GM19455 (cell line): Measurements from ENCODE around the gene DDX10.

Experiments used
- ATAC-seq: cut with Tn5 transposase; IDR thresholded peaks from one replicate; pipeline ENCODE4 v1.9.1; 2021; ENCODE audit not compliant: unreplicated experiment

The DDX10 gene

DNA sequence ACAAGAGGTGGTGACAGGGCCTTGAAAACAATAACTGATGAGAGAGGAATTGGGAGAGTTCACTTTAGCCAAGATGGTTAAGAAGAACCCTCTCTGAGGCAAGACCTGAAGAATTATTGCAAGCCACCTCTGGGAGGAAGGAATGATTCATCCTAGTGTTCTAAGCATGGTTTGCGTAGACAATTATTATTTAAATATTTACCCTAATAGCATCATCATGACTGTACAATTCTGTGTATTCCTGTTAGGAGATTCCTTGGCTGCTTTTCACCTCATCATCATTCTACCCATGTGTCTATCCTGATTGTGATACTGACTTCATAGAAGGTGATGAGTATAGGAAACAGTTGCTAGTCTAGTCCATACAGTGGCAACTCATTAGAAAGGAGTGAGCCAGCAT, 264.4 kb downstream of the DDX10 start:
- no peak for ATAC-seq

DNA sequence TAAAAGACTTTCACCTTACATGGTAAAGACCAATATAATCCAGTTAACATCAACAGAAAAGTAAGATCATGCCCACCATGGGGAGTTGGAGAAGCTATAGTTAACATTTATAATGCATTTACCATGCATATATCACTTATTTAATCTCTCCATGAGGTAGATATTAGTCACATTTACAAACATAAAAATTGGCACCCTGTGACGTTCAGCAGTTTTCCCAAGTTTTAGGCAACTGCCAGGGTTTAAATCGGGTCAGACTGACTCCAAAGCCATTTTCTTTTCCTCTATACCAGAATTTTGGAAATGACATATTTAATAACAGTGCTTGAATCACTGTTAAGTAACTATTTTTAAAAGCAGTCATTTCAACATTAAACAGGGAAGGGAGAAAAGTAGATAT, 266.3 kb downstream of the DDX10 start:
- no peak for ATAC-seq

DNA sequence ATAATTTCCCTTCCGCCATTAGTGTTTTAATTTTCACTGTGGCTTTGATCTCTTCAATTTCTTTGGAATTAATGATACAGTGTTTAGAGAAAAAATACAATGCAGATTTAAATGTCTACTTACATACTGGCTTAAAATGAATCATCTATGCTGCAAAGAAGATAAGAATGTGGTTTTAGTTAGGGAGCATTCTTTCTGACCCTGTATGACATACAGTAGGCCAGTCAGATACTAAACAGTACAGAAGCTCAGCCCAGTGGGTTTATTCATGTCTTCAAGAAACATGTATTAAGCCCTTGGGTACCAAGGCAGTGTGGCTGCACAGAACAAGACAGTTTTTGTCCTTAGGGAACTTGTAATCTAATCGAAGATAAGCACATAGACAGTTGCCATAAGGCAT, 268.8 kb downstream of the DDX10 start:
- no peak for ATAC-seq

DNA sequence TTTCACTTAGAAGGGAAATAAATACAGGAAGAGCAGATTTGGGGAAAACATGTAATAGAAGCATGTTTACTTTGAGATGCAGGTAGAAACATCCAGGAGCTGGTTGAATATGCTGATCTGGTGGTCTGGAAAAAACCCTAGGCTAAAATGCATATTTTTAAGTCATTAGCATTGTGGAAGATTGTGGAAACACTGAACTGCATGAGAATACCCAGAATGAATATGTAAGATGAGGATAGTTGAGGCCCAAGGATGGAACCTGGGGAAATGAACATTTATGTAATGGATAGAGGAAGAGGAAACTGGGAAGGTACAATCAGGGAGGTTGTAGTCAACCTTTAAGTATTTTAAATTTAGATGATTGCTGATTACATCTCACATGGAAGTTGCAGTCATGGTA, 269.4 kb downstream of the DDX10 start:
- no peak for ATAC-seq

DNA sequence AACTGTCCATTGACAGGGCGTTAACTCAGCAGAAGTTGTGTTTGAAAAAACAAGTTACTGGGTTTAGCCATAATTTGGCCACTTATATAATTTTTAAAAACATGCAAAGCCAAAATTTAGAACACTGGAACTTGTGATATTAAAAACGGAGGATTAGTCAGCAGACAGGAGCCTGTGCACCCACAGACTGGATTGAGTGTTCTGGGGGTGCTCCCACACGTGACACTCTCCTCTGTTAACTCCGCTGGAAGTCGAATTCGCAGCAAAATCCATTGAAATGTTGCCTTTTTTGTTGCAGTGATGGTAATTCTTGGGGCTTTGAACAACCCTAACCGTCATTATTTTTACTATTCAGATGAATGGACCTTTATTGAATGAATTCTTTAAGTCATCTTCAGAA, 269.8 kb downstream of the DDX10 start:
- ATAC-seq = no peak

DNA sequence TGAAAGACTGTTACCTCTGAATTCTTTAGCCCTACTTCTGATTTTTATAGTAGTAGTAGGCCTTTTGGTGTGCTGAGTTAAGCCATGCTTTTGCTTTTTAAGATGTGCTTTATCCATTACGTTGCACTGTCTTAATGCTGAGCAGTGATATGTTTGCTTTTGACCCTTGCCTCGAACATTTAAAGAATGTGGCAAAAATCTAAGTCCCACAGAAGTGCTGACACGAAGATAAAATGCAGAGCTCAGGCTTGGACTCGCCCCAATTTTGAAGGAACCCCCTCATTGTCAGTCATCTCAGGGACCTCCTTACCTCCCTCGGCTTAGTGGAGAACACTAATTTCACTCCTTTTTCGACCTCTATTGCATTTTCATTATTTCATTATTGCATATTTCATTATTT, 272.9 kb downstream of the DDX10 start:
- ATAC-seq = no peak

DNA sequence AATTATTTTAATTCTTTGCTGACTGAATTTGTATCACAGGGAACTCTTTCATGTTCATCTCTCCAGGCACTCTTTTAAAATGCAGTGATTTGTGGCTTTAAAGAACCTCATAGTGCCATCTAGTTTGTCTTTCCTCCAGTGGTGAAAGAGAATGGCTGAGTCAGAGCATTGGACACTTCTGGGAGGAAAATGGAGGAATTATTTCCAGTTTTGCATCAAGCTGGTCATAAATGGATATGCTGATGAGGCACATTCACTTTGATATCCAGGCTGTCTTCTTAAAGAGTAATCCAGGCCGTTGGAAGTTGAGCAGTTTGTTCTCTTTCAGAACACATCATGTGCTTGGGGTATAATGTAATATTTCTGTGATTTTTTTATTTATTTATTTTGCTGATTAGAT, 273.7 kb downstream of the DDX10 start:
- no peak for ATAC-seq

DNA sequence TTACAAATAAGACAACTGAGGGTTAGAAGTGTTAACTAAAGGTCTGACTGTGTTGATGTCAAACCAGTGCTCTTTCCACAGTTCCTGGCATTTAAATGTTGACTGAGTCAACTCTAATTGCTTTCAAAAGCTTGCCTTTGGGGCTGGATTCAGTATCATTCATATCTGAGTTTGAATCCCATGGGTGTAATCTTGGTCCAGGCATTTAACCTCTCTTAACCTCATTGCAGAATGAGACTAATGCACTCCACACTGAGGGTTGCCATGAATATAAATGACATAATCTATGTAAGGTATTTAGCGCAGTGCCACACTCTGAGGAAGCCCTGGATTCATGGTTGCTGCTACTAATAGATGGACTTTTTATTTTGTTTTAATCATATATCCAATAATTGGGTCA, 274.3 kb downstream of the DDX10 start:
- ATAC-seq = no peak

DNA sequence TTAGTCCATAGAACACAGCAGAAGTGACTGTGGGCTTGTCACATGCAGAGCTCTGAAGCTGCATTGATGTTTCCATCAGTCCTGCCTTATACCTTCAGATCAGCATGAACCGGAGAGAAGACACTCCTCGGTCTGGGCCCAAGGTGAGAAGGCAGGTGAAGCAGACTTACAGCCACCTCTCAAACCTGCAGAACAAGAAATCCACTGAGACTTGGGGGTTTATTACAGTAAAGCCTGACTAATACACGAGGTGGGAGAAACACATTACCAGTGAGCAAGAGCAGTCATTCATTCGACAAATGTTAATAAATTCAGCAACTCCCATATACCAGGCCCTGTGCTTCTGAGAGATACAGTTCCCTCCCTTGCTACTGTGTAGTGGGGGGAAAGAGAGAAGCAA, 279.0 kb downstream of the DDX10 start:
- ATAC-seq = no peak

DNA sequence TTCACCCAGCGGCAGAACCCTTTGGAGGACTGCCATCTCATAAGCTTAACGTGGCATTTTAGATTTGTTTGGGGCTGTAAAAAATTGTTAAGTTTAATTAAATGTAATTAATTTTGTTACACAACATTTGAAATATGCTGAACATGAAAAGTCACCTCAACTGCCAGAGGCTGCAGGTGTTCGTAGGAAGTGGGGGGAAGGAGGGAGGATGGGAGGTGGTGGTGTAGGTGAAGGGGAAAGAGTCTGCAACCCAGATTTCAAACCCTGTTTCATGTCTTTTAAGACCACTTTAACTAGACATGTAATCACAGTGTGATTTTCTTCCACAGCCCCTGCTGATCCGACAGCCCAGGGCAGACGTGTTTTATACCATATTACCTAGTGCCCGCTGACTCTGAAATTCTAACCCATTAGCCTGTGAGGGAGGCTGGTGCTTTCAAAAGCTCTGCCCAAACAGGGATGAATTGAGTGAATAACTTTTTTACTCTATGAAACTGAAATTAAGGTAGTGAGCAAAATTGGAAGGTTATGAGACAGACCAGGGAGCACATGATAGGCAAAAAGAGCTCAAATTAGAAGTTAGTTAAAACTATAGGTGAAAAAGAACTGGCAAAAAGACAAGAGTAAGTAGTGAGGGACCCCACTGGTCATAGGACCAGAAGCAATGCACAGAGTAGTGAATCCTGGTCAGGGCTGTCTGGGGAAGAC, 279.8 kb downstream of the DDX10 start:
- no peak for ATAC-seq

DNA sequence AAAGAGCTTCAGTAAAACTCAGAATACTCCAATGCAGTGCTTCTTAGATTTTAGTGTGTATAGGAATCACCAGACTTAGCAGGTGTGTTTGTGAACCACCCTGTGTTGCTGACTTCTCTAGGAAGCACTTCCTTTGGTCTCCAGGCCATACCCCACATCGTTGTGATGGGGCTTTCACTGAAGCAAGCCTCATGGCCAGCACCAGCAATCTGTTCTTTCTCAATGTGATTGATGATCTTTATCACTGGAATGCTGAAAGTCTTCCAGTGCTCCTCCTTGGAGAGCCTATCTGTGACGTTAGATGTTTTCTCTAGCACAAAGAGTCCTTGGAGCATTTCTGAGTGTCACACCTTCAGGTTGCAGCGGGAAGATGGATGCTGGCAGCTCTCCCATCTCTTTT, 280.5 kb downstream of the DDX10 start:
- no peak for ATAC-seq

DNA sequence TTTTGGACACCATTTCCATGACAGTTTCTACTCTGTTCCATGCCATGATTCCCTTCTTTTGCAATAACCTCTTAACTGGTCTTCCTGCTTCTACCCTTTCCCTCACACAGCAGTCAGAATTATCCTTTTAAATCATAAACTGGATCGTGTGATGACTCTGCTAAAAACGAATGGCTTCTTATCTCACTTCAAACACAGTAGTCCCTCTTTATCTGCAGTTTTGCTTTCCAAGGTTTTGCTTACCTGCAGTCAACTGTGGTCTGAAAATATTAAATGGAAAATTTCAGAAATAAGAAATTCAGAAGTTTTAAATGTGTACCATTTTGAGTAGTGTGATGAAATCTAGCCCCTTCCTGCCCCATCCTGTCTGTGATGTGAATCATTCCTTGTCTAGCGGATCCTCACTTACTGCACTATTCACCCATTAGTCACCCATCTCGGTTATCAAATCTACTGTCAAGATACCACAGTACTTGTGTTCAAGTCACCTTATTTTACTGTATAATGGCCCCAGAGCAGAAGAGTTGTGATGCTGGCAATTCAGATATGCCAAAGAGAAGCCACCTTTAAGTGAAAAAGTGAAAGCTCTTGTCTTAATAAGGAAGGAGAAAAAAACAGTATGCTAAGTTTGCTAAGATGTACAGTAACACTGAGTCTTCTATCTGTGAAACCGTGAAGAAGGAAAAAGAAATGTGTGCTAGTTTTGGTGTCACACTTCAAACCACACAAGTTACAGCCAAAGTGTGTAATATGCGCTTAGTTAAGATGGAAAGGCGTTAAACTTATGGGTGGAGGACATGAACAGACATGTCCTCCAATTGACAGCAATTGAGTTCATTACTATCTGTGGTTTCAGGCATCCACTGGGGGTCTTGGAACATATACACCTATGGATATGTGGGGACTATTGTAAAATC, 283.0 kb downstream of the DDX10 start:
- ATAC-seq = no peak

DNA sequence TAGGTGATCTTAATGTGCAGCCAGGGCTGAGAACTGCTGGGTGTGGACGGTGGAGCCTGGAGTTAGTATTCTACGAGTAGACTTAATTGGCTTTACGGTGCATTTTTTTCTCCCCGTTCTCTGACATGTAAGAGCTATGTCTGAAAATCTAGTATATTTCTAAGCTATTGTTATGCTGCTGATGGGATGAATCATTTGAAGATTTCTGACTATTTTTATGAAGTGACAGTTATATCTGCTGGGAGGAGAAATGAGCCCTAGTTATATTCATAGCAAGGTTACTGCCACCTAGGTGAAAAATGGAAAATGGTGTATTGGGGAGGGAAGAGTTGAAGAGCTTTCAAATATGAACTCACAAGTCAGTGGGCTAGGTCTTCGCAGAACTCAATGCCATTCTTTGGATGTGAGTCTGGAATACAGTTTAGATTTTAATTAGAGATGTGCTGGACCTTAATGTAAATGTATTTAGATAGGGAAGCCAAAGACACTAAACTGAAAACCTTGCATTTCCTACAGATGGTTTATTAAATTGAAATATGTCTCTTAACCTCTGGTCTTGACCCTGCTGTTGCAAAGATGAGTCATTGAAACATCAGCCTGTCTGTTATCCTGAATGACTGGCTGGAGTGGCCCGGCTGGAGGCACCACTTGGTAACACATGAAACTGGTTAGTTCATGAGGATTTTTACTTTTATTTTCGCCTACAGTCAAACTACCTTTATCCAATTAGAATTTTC, 293.7 kb downstream of the DDX10 start:
- peak; percentile 60 for ATAC-seq

DNA sequence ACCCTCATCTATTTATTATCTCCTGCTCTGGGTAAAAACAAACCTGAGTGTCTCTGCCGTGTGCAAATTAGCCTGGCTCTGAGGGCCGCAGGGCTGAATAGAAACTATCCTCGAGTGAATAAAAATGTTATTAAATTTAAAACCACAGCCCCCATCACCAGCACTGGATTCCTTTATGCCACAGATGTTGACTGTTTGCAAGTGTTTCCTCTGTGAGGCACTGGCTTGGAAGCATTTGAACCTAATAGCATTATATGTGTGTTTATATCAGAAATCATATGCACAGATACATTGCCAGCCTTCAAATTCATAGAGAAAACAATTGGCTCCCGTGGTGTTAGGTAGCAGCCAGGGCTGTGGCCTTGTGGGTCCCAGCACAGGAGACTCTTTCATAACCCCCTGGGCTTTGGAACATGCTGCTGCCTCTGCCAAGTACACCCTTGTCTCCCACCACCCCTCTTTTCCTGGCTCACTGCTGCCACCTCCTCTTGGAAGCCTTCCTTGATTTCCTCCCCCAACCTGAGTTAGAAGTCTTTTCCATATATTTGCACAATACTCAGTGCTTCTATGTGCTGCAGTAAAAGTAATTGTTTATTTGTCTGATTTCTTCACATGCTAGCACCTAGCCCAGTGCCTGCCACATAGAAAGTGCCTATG, 294.4 kb downstream of the DDX10 start:
- ATAC-seq = no peak

DNA sequence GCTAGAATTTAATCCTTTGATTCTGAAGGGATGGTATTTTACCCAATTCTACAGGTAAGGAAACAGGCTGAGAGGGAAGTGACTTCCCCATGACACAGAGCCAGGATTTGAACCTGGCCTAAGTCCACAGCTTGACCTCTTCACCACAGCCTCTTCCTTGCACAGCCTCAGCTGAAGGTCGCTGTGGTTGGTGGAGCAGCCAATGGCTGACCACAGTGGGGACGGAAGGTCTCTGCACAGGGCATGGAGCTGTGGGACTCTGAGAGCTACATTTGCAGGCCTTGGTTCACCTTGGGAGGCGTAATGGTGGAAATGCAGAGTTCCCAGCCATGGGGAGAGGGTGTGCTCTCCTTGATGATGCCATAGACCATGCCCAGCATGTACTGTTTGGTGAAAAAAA, 295.0 kb downstream of the DDX10 start:
- ATAC-seq = no peak

DNA sequence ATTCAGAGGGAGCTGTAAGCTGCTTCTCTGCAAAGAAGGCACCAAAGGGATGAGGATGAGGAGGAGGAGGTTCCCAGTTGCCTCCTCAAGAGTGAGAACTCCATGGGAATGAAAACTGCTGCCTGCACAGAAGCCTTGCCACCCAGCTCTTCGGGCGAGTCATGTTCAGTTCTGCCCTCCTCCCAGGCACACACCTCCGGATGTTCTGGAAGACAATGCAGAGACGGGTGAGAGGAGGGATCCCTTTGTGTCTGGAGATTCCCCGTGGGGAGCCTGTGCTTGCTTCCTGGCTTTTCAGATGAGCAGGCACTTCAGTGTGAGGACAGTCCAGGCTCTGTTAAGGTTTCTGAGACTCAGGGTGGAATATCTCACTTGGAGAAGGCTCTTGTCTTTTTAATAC, 295.6 kb downstream of the DDX10 start:
- no peak for ATAC-seq

DNA sequence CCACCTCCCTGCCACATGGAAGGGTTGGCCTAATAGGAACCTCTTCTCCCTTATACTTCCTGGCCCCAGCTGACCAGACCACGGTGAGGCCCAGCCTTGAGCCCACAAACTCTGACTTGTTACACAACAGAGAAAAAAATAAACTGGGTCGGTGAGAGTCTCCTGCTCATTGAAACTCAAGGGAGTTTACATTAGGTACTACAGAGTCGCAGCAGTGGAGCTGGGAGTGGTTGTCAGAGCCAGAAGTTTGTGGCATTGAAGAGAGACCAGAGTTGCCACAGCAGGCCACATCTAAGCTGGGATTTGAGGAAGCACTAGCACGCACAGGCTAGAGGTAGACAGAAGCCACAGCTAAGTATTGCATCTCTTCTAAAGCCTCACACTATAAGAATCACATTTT, 296.2 kb downstream of the DDX10 start:
- no peak for ATAC-seq

DNA sequence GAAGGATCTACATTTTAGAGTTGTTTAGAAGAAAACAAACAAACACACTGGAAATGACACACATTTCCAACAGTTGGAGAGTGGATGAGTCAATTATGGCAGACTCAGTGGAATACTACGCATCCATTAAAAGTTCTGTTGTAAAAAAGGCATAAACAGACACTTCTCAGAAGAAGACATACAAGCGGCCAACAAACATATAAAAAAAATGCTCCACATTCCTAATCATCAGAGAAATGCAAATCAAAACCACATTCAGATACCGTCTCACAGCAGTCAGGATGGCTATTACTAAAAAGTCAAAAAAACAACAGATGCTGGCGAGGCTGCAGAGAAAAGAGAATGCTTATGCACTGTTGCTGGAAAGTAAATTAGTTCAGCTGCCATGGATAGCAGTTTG, 298.2 kb downstream of the DDX10 start:
- no peak for ATAC-seq

DNA sequence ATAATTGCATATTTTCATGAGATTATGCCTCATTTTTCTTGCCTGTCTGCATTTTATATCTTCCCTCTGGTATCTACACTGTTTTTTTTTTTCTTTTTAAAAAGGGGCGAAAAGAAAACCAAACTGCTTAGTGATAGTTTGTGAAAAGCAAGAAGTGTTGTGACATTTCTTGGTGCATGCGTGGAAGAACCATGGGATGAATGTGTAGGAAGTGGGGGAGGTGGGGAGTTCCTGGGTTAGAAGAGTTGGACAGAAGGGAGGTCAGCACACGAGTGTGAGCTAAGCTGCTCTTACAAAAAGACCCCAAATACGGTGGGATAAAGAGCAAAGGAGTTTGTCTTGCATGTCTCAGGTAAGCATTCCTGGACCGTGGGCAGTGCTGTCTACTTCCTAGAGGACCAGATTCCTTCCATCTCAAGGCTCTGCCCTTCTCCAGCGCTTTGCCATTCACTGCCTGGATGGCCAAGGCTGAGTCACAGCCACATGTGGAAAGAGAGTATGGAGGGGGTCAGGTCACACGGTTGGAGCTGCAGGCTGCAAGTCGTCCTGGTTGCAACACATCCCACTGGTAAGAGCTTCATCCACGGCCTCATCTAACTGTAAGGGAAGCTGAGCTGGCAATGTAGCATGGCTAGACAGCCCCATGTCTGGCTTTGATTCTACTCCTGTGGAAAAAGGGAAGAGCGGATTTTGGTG, 300.6 kb downstream of the DDX10 start:
- ATAC-seq = no peak

DNA sequence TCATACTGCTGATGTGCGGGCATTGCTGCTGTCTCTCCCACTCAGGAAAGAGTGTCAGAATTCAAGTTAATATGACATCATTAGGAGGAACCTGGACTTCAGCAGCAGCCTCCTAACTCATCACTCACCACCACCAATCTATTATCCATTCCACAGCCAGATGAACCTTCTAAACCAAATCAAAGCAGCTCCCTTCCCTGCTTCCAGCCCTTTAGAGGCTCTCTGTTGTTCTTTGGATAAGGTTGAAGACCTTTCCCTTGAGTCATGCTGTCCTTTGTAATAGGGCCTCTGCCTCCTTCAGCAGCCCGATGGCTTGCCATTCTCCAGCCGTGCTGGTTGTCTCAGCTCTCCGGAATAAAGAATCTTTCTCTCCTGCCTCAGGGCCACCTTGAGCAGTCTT, 301.3 kb downstream of the DDX10 start:
- ATAC-seq = no peak

DNA sequence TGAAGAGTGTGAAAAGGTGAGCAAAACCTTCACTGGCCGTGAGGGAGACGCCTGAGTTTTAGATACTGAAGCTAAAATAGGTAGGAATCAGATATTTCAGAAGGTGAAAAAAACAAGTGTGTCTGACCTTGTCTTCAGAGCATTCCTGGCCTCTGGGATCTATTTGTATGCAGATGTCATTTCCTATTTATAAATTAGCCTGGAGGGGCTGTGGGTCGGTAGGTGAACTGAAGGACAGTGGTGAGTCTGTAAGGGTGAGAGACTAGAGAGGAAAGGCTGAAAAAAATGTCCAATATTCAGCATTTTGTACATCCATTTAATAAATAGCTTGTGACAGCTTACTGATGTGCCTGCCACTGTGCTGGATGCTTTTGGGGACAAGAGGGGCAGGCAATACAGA, 302.1 kb downstream of the DDX10 start:
- no peak for ATAC-seq
